ENCODE results near the gene KANK2. TPM values are rescaled to one million over a fixed set of nuclear protein-coding genes. Genes with fewer than 3 reads are reported as not detected.

KANK2 gene
- total and polyA plus RNA-seq, 2 experiments from 2014 or later, result 76.3 to 215 TPM

- Histone ChIP-seq H3K9me2 (ENCODE audit: insufficient read depth) (no peaks in the 10 kb centered on the region), H3K36me3 (ENCODE audit: low read depth) (no peaks in the 10 kb centered on the region), H3K9ac (no peak overlapping the region), H3K4me2 (ENCODE audit: unreplicated experiment) (no peak overlapping the region), H3F3A (ENCODE audit: insufficient read depth) (no peaks in the 10 kb centered on the region), H3K4me1 (ENCODE audit: insufficient read depth) (no peaks in the 10 kb centered on the region), H4K20me1 (ENCODE audit: insufficient read depth) (no peaks in the 10 kb centered on the region), H3K9me3 (ENCODE audit: low read depth) (no peaks in the 10 kb centered on the region), H3K27me3 (replicated peaks; ENCODE audit: insufficient read depth) (no peaks in the 10 kb centered on the region), H2AFZ (no peak overlapping the region), H3K27ac (no peak overlapping the region), H3K4me3 (no peak overlapping the region), H3K79me2 (ENCODE audit: insufficient read depth) (no peaks in the 10 kb centered on the region)
- no peak for DNase-seq
- 82 to 86% methylated on average over 6 of the region's 6 CpGs for WGBS, 2 experiments (ENCODE audit: low coverage in 1 of 2, low lambda C conversion rate in 2 of 2, missing lambda C conversion rate in 2 of 2)
- in situ Hi-C loops (cut with MboI), result no loop called here
- TF ChIP-seq EZH2 (IDR thresholded peaks at IDR 0.05; ENCODE audit: insufficient read depth, poor library complexity, severe bottlenecking) (no peak), EZH2phosphoT487 (IDR thresholded peaks at IDR 0.05; ENCODE audit: insufficient read depth, low read depth) (no peak)
Measured at GRCh38 chr19:11238781-11239376, 41.5 kb upstream of the KANK2 start.

GRCh38 chr19:11238041-11238440 lies 40.7 kb upstream of the KANK2 start:
- Histone ChIP-seq H3K9me3 (ENCODE audit: low read depth) (no peaks in the 10 kb centered on the region), H3K9ac (no peak overlapping the region), H3K4me1 (ENCODE audit: insufficient read depth) (no peaks in the 10 kb centered on the region), H3K36me3 (ENCODE audit: low read depth) (no peaks in the 10 kb centered on the region), H2AFZ (no peak overlapping the region), H3K9me2 (ENCODE audit: insufficient read depth) (no peaks in the 10 kb centered on the region), H3K27ac (no peak overlapping the region), H3F3A (ENCODE audit: insufficient read depth) (no peaks in the 10 kb centered on the region), H4K20me1 (ENCODE audit: insufficient read depth) (no peaks in the 10 kb centered on the region), H3K79me2 (ENCODE audit: insufficient read depth) (no peaks in the 10 kb centered on the region), H3K4me2 (ENCODE audit: unreplicated experiment) (no peak overlapping the region), H3K27me3 (replicated peaks; ENCODE audit: insufficient read depth) (no peaks in the 10 kb centered on the region), H3K4me3 (no peak overlapping the region)
- no peak for TF ChIP-seq EZH2phosphoT487 (IDR thresholded peaks at IDR 0.05; ENCODE audit: insufficient read depth, low read depth)
- TF ChIP-seq EZH2 (IDR thresholded peaks at IDR 0.05; ENCODE audit: insufficient read depth, poor library complexity, severe bottlenecking), result no peak
- DNase-seq, result no peak
- WGBS, 2 experiments (ENCODE audit: low coverage in 1 of 2, low lambda C conversion rate in 2 of 2, missing lambda C conversion rate in 2 of 2), result 86 to 88% methylated on average over 11 of the region's 11 CpGs
- in situ Hi-C loops (cut with MboI), result no loop called here

GRCh38 chr19:11237321-11237720 lies 40.0 kb upstream of the KANK2 start:
- no peak for DNase-seq
- in situ Hi-C loops (cut with MboI), result no loop called here
- H3F3A ChIP-seq (ENCODE audit: insufficient read depth), result no peaks in the 10 kb centered on the region
- H3K9ac ChIP-seq, result no peak overlapping the region
- H3K27me3 ChIP-seq (replicated peaks; ENCODE audit: insufficient read depth), result no peaks in the 10 kb centered on the region
- H3K4me2 ChIP-seq (ENCODE audit: unreplicated experiment), result no peak overlapping the region
- H4K20me1 ChIP-seq (ENCODE audit: insufficient read depth), result no peaks in the 10 kb centered on the region
- no peaks in the 10 kb centered on the region for H3K36me3 ChIP-seq (ENCODE audit: low read depth)
- WGBS, 2 experiments (ENCODE audit: low coverage in 1 of 2, low lambda C conversion rate in 2 of 2, missing lambda C conversion rate in 2 of 2), result 88 to 91% methylated on average over 10 to 15 of the region's 15 CpGs
- H2AFZ ChIP-seq, result no peak overlapping the region
- no peaks in the 10 kb centered on the region for H3K9me3 ChIP-seq (ENCODE audit: low read depth)
- H3K4me1 ChIP-seq (ENCODE audit: insufficient read depth), result no peaks in the 10 kb centered on the region
- H3K4me3 ChIP-seq, result no peak overlapping the region
- TF ChIP-seq EZH2 (IDR thresholded peaks at IDR 0.05; ENCODE audit: insufficient read depth, poor library complexity, severe bottlenecking) (no peak), EZH2phosphoT487 (IDR thresholded peaks at IDR 0.05; ENCODE audit: insufficient read depth, low read depth) (no peak)
- no peak overlapping the region for H3K27ac ChIP-seq
- H3K9me2 ChIP-seq (ENCODE audit: insufficient read depth), result no peaks in the 10 kb centered on the region
- H3K79me2 ChIP-seq (ENCODE audit: insufficient read depth), result no peaks in the 10 kb centered on the region

- Histone ChIP-seq H3K9me3 (ENCODE audit: low read depth) (no peaks in the 10 kb centered on the region), H3K4me1 (ENCODE audit: insufficient read depth) (no peaks in the 10 kb centered on the region), H3K79me2 (ENCODE audit: insufficient read depth) (no peaks in the 10 kb centered on the region), H2AFZ (no peak overlapping the region), H3K36me3 (ENCODE audit: low read depth) (no peaks in the 10 kb centered on the region), H3K9me2 (ENCODE audit: insufficient read depth) (no peaks in the 10 kb centered on the region), H3K9ac (no peak overlapping the region), H3K4me3 (no peak overlapping the region), H4K20me1 (ENCODE audit: insufficient read depth) (no peaks in the 10 kb centered on the region), H3K27ac (no peak overlapping the region), H3K27me3 (replicated peaks; ENCODE audit: insufficient read depth) (no peaks in the 10 kb centered on the region), H3K4me2 (ENCODE audit: unreplicated experiment) (no peak overlapping the region), H3F3A (ENCODE audit: insufficient read depth) (no peaks in the 10 kb centered on the region)
- 93 to 95% methylated on average over 25 to 31 of the region's 31 CpGs for WGBS, 2 experiments (ENCODE audit: low coverage in 1 of 2, low lambda C conversion rate in 2 of 2, missing lambda C conversion rate in 2 of 2)
- in situ Hi-C loops (cut with MboI), result no loop called here
- no peak for DNase-seq
- TF ChIP-seq EZH2 (IDR thresholded peaks at IDR 0.05; ENCODE audit: insufficient read depth, poor library complexity, severe bottlenecking) (no peak), EZH2phosphoT487 (IDR thresholded peaks at IDR 0.05; ENCODE audit: insufficient read depth, low read depth) (no peak)
Measured at GRCh38 chr19:11236324-11237301, 39.3 kb upstream of the KANK2 start.
